GM21576 (cell line): Measurements from ENCODE around the gene DNAJC5.
"Not testable (repeated sequence)": the region's sequence is repeated elsewhere in the genome, so short reads cannot be mapped to it uniquely, and the experiment has no call there.

ENCODE experiments used
- ATAC-seq: cut with Tn5 transposase; IDR thresholded peaks from one replicate; pipeline ENCODE4 v1.9.1; 2021; ENCODE audit warnings: mild to moderate bottlenecking, moderate library complexity; ENCODE audit not compliant: unreplicated experiment

Gene DNAJC5

GRCh38 chr20:63860325-63861051 lies 34.4 kb upstream of the DNAJC5 start:
- ATAC-seq, result no peak

- no peak for ATAC-seq
These were observed 33.5 kb upstream of the DNAJC5 start, which contains the start of gene ABHD16B for GRCh38 chr20:63861365-63861934. ABHD16B (plus strand) TSS chr20:63861498; CDS start chr20:63861541, 43 bp downstream.

GRCh38 chr20:63861981-63862901 lies 32.7 kb upstream of the DNAJC5 start:
- no peak for ATAC-seq

- no peak for ATAC-seq
These were observed 31.7 kb upstream of the DNAJC5 start for GRCh38 chr20:63863021-63863797.

- ATAC-seq, result peak; percentile 56
These were observed 31.0 kb upstream of the DNAJC5 start for GRCh38 chr20:63863798-63864544.

GRCh38 chr20:63864545-63864977 lies 30.4 kb upstream of the DNAJC5 start:
- no peak for ATAC-seq

- ATAC-seq, result peak; percentile 65
These were observed 29.8 kb upstream of the DNAJC5 start, which contains the start of gene TPD52L2 for GRCh38 chr20:63864978-63865640. TPD52L2 (plus strand) TSS chr20:63865270; CDS start chr20:63865366, 96 bp downstream.

GRCh38 chr20:63867042-63867441 lies 27.9 kb upstream of the DNAJC5 start:
- ATAC-seq, result not testable (repeated sequence)

- ATAC-seq, result no peak
These were observed 26.7 kb upstream of the DNAJC5 start for GRCh38 chr20:63868264-63868663.

GRCh38 chr20:63873477-63873971 lies 21.4 kb upstream of the DNAJC5 start:
- no peak for ATAC-seq

- not testable (repeated sequence) for ATAC-seq
These were observed 20.7 kb upstream of the DNAJC5 start for GRCh38 chr20:63874241-63874640.

GRCh38 chr20:63876489-63877036 lies 18.4 kb upstream of the DNAJC5 start:
- no peak for ATAC-seq

GRCh38 chr20:63877755-63878470 lies 17.0 kb upstream of the DNAJC5 start:
- ATAC-seq, result no peak

- no peak for ATAC-seq
These were observed 15.8 kb upstream of the DNAJC5 start for GRCh38 chr20:63878899-63879663.

GRCh38 chr20:63880901-63881300 lies 14.0 kb upstream of the DNAJC5 start:
- not testable (repeated sequence) for ATAC-seq

GRCh38 chr20:63881451-63882226 lies 13.3 kb upstream of the DNAJC5 start:
- ATAC-seq, result no peak
